ENCODE data around the gene PGC.

- no peak for TF ChIP-seq EP300 (IDR thresholded peaks at IDR 0.05)
- no peak for TF ChIP-seq POLR2A (IDR thresholded peaks at IDR 0.05)
- TF ChIP-seq CTCF (IDR thresholded peaks at IDR 0.05), result no peak
- TF ChIP-seq POLR2AphosphoS5 (IDR thresholded peaks at IDR 0.05), result peak; percentile 31 to 72 (median 51)
Observed at GRCh38 chr6:41733707-41734665, 13.2 kb downstream of the PGC start.

All from sigmoid colon (tissue), 4 donors.